DMS79 treated with DMSO at 0.1 percent for 48 hours (cell line): ENCODE data around the gene OR2T8.
"Not testable (repeated sequence)": the region's sequence is repeated elsewhere in the genome, so short reads cannot be mapped to it uniquely, and the experiment has no call there.

Experiments used
- DNase-seq: peaks from one replicate; lab custom pipeline; 2025; lab: John Stamatoyannopoulos, UW

Gene OR2T8, protein sequence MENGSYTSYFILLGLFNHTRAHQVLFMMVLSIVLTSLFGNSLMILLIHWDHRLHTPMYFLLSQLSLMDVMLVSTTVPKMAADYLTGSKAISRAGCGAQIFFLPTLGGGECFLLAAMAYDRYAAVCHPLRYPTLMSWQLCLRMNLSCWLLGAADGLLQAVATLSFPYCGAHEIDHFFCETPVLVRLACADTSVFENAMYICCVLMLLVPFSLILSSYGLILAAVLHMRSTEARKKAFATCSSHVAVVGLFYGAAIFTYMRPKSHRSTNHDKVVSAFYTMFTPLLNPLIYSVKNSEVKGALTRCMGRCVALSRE

DNA sequence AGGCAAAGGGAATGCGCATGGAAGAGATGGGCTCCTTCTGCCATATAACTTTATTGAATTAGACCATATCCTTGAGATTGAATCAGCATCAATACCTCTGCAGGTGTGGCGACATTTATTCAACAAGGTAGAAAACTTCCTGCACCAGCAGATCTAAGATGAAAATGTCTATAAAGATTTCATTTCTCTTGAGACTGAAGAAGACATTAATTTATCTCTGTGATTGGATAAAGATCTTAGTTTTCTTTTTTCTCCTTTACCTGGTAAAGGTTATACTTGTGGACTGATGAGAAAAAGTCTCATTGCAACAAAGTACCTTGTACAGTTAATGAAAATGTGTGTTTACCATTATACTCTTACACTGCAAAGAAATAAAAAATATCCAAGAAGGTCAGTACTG is at the start of gene OR2T8:
Gene OR2T8 (plus strand): TSS at position 301 of the 400 bp plus-strand sequence. CDS start 766 bp downstream, outside the sequence.
- no peak for DNase-seq

DNA sequence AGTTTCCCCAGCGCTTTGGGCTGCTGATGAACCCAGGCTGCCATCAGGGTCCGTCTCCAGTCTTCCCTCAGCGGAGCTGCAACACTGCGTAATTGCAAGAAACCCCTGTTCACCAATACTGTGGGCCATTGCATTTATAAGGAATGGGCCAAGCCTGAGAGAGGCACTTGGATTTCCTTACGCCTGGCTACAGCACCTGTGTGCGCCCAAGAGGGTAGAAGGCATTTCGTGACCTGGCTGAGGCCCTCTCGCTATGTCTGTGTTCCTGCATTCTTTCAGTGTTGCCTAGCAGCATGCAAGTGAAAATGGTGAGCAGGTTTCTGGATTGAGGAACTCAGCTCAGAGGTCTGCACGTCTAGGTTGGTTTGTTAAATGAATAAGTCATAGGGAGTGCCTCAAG is 36.7 kb upstream of the OR2T8 start:
- no peak for DNase-seq

DNA sequence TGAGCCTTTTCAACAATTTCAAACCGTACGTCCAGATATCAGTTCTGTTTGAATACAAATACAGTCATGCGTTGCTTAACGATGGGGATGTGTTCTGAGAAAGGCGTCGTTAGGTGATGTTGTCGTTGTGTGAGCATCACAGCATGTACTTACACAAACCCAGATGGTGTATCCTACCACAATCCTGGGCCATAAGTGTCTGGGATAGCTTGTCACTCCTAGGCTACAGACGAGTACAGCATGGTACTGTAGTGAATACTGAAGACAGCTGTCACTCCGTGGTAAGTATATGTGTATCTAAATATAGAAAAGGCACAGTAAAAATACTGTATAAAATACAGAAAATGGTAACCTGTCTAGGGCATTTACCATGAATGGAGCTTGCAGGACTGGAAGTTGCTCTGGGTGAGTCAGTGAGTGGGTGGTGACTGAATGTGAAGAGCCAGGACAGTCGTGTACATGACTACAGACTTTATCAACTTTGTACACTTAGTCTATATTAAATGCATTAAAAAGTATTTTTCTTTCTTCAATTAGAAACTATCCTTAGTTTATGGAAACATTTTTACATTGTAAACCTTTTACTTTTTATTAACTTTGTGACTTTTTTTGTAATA is 35.1 kb upstream of the OR2T8 start:
- no peak for DNase-seq

DNA sequence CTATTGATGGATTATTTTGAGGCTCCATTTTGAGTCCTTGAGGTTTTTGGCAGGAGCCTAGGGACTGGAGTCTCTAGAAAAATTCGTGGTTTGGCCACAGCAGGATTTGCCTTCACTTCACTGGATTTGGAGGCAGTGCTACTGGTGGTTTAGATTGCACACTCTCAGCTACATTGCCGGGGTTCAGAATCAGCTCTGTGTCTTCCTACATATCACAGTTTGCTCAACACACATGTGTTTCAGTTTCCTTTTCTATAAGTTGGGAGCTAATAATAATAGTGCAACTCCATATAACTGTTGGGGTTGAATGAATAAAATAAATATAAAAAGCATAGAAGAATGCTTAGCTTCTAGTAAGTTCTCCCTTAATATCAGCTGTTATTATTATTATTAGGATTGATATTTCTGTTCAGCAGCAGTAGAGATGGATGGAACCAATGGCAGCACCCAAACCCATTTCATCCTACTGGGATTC is 24.9 kb upstream of the OR2T8 start, which contains the start of gene OR2W3:
Gene OR2W3 (plus strand): TSS at position 425 of the 475 bp plus-strand sequence. CDS start 0 bp downstream, at position 425.
- no peak for DNase-seq

DNA sequence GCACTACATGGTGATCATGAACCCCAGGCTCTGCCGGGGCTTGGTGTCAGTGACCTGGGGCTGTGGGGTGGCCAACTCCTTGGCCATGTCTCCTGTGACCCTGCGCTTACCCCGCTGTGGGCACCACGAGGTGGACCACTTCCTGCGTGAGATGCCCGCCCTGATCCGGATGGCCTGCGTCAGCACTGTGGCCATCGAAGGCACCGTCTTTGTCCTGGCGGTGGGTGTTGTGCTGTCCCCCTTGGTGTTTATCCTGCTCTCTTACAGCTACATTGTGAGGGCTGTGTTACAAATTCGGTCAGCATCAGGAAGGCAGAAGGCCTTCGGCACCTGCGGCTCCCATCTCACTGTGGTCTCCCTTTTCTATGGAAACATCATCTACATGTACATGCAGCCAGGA is 24.1 kb upstream of the OR2T8 start:
- DNase-seq: no peak

DNA sequence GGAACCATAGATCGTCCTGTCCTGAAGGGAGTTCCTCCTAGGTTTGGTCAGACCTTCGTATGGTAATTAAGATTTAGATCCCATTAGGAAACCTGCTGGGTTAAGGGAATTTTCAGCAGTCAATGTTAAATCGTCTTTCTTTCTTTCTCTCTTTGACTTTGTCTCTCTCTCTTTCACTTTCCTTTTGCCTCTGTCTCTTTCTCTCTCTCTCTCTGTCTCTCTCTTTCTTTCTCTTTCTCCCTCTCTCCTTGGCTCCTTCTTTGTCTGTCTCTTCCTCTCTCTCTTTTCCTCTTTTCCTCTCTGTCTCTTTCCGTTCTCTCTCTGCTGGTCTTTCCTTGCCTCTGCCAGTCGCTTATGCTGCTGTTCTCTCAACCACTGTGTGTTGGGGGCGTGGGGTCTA is 15.9 kb upstream of the OR2T8 start:
- DNase-seq: no peak

DNA sequence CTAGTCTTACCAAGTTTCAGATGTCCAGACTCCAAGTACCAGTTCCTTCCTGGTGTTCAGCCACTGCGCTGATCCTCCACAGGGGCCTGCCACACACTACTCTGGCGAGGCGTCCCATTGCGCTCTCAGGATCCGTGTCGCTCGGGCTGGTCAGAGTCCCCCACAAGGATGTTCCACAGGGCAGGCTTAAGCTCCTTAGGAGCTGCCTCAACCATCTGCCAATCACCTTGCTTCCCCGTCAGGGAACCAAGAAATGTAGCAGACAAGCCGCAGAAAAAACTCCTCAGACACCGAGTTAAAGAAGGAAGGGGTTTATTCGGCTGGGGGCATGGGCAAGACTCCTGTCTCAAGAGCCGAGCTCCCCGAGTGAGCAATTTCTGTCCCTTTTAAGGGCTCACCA is 14.9 kb upstream of the OR2T8 start:
- no peak for DNase-seq

DNA sequence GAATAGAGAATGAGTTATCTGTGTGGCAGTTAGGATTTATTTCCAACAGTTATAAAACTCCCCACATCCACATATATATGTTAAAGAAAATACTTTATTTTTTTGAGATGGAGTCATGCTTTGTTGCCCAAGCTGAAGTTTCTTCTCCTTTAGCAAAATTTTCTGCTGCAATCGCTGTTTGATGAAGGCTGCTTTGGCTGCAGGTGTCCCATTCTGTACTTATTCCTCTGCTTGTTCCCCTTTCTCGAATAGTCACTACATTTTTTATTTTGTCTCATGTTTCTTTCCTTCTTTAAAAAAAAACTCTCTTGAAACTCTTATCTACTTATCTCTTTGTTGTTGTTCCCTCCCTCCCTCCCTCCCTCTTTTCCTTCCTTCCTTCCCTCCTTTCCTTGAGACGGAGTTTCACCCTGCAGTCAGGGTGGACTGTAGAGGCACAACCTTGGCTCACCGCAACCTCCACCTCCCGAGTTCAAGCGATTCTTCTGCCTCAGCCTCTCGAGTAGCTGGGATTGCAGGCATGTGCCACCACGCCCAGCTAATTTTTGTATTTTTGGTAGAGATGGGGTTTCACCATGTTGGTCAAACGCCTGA is 14.0 kb upstream of the OR2T8 start:
- no peak for DNase-seq

DNA sequence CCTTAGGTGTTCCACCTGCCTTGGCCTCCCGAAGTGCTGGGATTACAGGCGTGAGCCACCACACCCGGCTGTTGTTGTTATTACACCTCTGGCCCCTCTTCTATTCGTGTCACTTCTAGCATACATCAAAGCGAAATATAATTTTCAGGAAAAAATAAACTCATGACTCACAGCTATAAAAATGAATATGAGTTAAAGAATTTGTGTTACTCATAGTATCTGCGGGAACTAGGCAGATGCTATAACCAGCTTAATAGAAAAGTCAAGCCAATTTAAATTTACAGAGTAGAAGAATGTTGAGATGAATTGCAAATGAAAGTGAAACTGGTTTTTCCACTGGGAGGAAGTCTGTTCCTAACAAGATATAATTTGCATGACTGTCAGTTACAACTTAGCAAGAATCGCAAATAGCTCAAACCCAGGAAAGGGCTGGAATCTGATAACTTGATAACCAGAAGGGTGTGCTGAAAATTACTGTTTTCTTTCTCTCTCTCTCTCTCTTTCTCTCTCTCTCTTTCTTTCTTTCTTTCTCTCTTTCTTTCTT is 13.5 kb upstream of the OR2T8 start:
- no peak for DNase-seq

DNA sequence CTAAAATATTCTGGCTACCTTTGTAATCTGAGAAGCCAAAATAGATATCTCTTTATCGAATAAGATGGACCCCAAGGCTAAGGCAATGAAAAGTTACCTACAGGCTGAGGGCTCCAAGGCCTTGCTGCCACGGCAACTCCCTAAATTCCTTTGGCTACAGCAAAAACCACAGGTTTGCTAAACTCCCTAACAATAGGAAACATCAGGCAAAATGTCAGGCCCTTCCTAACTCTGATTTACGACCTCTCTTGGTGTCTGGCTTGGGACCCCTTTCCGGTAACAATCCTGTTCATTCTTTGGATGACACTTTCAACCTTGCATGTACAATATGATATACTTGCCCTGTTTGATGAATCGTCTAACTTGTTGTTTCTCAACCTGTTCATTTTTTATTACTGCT is 11.3 kb upstream of the OR2T8 start:
- DNase-seq: no peak

DNA sequence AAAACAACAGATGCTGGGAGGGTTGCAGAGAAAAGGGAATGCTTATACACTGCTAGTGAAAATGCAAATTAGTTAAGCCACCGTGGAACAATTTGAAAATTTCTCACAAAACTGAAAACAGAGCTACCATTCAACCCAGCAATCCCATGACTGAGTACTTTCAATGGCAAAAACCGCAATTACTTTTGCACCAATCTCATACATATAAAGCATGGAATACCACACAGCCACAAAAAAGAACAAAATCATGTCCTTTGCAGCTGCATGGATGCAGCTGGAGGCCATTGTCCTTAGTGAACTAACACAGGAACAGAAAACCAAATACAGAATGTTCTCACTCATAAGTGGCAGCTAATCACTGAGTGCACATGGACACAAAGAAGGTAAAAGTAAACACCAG is 6.3 kb upstream of the OR2T8 start:
- no peak for DNase-seq

DNA sequence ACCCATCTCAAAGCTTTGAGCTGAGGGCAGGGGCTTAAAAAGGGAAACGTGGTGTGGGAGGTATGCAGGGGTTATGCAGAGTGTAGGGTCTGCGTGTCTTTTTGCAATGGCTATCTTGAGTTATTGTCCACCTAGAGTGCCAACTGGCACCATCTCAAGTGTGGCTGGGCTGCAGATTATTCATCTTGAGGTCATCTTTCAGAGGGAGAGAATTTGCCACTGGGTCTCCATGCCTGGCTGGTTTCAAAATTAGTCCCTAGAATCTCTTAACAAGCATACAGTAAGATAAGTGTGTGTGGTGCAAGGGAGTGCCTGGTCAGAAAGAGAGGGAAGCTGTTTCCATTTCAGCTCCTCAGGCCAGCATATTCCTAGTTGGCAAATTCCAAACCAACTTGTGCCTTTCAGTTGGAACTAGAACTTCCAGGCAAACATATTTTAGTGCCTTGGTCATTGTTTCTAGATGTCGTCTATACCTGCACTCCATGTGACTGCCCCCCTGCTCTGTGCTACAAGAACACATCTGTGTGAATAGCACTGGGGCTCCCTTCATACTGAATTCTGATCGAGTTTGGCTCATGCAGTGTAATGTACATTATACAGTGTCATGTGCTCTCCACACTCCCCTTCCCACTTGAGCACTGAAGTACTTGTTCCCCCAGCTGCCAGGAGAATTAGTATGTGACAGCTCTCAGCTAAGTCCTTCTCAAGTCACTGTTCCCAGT is 5.0 kb upstream of the OR2T8 start:
- no peak for DNase-seq

DNA sequence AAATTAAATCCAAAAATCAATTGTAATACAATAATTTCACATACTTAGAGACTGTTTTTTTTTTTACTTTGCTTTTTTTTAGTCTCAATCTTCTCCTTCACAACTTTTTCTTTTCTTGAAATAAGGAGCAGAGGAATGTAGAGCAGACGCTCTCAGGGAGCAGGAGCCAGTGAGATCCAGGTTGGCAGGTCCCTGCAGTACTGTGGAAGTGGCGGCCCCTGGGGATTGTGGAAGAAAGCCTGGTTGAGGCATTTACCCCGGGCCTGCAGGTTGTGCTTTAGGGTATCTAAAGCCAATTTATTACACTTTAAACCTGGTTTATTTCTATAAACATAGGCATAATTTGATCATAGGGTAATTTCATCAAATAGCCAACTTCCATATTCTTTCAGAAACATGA is 3.9 kb downstream of the OR2T8 start:
- no peak for DNase-seq

DNA sequence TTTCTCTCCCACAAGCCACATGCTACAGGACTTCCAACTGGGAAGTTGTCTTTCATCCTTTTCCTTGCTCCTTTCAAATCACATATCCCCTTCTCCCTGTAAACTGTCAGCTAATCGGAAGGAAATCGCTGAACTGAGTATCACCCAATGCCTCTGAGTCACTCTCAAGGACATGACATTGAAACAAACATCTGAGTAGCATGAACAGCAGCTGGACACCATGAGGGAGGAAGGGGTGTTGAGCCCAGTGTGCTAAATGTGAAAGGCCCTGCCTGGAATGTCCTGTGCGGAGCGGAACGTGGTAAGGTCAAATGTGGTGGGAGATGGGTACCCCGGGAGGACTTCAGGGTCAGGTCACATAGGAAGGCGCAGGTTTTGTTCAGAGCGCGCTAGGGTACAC is 4.8 kb downstream of the OR2T8 start, which contains the start of gene OR2AJ1:
Gene OR2AJ1 (plus strand): TSS at position 22 of the 400 bp plus-strand sequence. CDS start 8,880 bp downstream, outside the sequence.
- DNase-seq: no peak

DNA sequence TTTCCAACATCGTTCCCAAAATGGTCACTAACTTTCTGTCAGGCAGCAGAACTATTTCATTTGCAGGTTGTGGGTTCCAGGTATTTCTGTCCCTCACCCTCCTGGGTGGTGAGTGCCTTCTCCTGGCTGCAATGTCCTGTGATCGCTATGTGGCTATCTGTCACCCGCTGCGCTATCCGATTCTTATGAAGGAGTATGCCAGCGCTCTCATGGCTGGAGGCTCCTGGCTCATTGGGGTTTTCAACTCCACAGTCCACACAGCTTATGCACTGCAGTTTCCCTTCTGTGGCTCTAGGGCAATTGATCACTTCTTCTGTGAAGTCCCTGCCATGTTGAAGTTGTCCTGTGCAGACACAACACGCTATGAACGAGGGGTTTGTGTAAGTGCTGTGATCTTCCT is 13.9 kb downstream of the OR2T8 start:
- DNase-seq: no peak

DNA sequence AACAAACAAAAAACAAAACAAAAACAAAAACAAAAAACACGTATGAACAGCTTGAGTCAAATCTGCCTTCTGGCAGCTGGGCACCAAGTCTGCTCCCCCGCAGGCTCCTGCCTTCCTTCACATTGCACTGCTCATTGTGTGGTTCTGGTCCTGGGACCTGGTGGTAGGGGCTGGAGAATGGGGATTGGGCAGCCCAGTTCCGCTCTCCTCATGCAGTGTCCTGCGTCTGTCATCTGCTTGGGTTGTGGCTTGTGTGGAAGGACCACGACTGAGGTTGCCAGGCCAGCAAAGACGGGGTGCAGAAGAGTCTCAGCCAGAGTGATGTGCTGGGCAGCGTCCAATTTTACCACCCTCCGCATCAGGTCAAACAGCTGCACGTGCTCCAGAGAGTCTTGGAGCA is 15.7 kb downstream of the OR2T8 start:
- no peak for DNase-seq

DNA sequence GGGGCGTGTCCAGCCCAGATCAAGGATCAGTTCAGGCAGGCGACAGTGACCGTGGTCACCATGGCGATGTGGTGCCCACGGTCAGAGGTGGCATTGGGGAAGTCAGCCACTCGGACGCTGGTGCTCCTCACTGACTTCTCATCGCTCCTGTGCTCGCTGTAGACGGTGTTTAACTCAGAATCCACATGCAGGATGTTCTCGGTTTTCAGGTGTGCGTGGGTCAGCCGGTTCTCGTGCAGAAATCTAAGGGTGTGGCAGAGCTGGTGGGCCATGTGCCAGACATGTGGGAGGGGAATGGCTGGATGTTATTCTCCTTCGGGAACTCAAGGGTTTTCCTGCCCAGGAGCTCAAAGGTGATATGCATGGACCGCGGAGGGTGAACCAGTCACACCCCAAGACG is 16.4 kb downstream of the OR2T8 start:
- DNase-seq: no peak

DNA sequence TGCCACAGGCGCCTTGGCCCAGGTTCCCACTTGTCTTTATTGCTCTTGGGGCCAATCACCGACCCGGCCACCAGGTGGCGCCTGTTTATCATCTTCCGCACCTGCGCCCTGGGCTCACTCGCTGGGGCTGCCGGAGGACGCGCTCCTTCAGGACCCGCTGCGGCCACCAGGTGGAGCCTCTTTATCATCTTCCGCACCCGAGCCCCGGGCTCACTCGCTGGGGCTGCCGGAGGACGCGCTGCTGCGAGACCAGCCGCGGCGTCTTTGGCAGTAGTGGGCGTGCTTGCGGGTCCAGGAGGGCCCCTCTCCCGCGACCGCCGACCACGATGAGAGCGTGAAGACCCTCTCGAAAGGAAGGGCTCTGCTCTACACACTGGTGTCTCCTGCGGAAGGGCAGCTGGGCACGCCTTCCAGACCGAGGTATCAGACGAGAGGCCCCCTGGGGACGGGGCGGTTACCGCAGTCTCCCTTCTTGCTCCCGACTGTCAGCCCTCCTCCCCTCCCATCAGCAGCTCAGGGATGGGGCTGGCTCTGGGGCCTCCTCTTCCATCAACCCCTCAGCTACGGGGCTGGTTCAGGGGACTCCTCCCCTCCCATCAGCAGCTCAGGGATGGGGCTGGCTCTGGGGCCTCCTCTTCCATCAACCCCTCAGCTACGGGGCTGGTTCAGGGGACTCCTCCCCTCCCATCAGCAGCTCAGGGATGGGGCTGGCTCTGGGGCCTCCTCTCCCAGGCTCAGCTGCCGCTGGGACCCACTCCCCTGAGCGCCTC is 17.1 kb downstream of the OR2T8 start:
- DNase-seq: not testable (repeated sequence)

DNA sequence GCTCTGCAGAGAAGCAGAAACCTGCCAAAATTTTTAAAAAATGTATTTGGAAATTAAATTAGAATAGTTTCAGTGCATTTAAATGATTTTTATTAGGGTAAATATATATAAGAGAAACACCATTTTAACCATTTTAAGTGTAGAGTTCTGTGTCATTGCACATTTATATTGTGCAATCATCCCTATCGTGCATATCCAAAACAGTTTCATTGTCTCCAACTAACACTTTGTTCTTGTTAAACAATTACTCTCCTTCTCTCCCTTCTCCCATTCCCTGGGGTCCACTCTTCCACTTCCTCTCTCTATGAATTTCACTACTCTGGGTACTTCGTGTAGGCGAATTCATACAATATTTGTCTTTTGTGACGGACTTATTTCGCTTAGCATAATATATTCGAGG is 22.6 kb downstream of the OR2T8 start:
- no peak for DNase-seq

DNA sequence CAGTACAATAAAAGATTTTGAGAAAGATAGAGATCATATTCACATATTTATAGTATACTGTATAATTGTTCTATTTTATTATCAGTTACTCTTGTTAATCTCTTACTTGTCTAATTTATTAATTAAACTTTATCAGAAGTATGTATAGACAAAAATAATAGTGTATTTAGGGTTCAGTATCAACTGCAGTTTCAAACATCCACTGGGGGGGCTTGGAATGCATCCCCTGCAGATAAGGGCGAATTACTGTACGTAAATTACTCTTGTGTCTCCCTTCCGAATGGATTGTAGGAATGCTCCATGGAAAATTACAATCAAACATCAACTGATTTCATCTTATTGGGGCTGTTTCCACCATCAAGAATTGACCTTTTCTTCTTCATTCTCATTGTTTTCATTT is 28.5 kb downstream of the OR2T8 start, which contains the start of gene OR2L8:
Gene OR2L8 (plus strand): TSS at position 301 of the 400 bp plus-strand sequence. CDS start 0 bp downstream, at position 301.
- no peak for DNase-seq

DNA sequence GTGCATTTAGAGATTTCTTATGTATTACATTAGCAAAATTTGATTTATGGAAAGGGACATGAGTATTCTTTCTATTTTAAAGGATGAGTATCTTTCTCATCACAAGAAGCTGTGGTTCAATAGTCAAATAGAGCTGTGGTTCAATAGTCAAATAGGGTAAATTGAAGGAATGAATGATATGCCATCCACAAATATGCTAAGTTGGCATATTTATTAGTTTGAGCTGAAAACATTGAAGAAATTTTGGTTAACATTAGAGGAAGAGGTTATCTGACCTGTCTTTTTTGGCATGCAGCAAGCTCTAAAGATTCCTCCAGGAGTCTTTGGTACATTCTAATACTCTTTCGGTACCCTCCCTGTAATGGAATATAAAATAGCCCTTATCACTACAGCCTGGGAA is 33.4 kb downstream of the OR2T8 start:
- DNase-seq: no peak
